Activated T-helper 1 cell treated with anti-CD3 and anti-CD28 coated beads, Interleukin-12 subunit alpha, Interleukin-12 subunit beta, Interleukin-2, Interleukin-4 antibody, amounts not matched to agents 30 ng/mL and 10 ng/mL and 1 ng/mL, durations not matched to agents 14 hours and 24 hours and 36 hours (primary cell): ENCODE results near the gene ARSA. TPM values are rescaled to one million over a fixed set of nuclear protein-coding genes. Genes with fewer than 3 reads are reported as not detected.

Experiments
- DNase-seq: peaks from one replicate; pipeline ENCODE4 v3.0.0; 2021; ENCODE audit warnings: low spot score
- H3K27ac Mint-ChIP-seq: one replicate; pipeline ENCODE4 v1.8.0; 2021; ENCODE audit warnings: mild to moderate bottlenecking, mixed read lengths
- H3K27me3 Mint-ChIP-seq: one replicate; pipeline ENCODE4 v1.8.0; 2022; ENCODE audit warnings: mild to moderate bottlenecking, moderate library complexity, mixed read lengths; ENCODE audit not compliant: insufficient read depth
- H3K36me3 Mint-ChIP-seq: one replicate; pipeline ENCODE4 v1.8.0; 2021; ENCODE audit warnings: low read depth, mixed read lengths
- H3K4me1 Mint-ChIP-seq: one replicate; pipeline ENCODE4 v1.8.0; 2021; ENCODE audit warnings: low read depth, mixed read lengths
- H3K4me3 Mint-ChIP-seq: one replicate; pipeline ENCODE4 v1.8.0; 2021; ENCODE audit warnings: mild to moderate bottlenecking, moderate library complexity, mixed read lengths
- H3K9me3 Mint-ChIP-seq: one replicate; pipeline ENCODE4 v1.8.0; 2021; ENCODE audit warnings: mixed read lengths
- intact Hi-C: fragments of 100-400 bp; cut with micrococcal nuclease; formaldehyde crosslinking; loops from one replicate; pipeline ENCODE4 v1.15.1; 2024
- total RNA-seq: library from RNA; stranded (reverse); gene quantifications from 2 replicates; pipeline ENCODE4 v1.2.3, GENCODE V29; 2022

ARSA gene
- 26.2 and 27.3 TPM in 2 replicates for total RNA-seq

DNA sequence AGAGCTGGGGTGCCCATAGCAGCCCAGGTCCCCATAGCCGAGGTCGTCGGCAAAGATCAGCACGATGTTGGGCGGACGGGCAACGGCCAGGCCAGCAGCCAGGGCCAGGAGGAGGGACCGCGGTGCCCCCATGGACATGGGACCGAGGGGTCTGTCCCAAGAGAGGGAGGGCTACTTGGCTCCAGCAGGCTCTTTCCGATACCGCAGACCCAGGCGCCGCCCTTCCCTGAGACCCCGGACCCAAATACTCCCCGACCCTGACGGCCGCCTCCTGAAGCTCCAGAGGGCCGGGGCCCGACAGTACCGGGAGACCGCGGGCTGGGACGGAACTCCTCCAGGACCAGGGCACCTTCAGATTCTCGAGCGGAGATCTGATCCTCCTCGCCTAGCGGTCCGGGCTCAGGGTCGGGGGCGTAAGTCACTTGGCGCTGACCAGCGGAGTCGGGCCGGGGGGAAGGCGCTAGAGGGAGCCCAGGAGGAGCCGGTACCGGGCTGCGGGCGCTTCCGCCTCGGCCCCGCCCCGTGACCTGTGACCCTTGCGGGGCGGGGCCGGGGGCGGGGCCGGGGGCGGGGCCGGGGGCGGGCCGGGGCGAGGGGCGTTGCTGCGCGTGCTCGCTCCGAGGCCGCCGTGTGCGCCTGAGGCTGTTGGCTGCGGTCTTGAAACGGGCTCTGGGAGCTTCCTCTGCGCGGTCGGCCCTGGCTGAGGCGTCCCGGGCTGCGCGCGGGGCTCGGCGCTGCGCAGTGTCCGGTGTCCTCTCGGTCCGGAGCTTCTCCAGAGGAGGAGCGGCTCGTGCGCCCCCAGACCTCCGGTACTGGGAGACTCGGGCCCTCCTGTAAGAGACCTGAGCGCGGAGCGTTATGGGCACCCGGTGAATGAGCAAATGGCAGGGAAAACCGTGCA lies at the start of gene ARSA:
TSS of gene ARSA (minus strand) at position 511 of the 901 bp plus-strand sequence. CDS start at position 138, 373 bp downstream.
- Mint-ChIP-seq H3K4me1 (peaks cover 16% of the 10 kb centered on the region), H3K27ac (peak within 1 kb of the TSS; percentile 52), H3K9me3 (no peaks in the 10 kb centered on the region), H3K36me3 (peaks cover 8% of the 10 kb centered on the region), H3K4me3 (peak within 1 kb of the TSS; percentile 91), H3K27me3 (peaks cover 2% of the 10 kb centered on the region)
- peak; percentile 78 for DNase-seq
- intact Hi-C loops, result loop anchor here (1.0 to 5.0 kb wide), 6 partner anchors 8 to 286 kb away; partner anchors contain the start of genes CHKB, NCAPH2 and SHANK3

DNA sequence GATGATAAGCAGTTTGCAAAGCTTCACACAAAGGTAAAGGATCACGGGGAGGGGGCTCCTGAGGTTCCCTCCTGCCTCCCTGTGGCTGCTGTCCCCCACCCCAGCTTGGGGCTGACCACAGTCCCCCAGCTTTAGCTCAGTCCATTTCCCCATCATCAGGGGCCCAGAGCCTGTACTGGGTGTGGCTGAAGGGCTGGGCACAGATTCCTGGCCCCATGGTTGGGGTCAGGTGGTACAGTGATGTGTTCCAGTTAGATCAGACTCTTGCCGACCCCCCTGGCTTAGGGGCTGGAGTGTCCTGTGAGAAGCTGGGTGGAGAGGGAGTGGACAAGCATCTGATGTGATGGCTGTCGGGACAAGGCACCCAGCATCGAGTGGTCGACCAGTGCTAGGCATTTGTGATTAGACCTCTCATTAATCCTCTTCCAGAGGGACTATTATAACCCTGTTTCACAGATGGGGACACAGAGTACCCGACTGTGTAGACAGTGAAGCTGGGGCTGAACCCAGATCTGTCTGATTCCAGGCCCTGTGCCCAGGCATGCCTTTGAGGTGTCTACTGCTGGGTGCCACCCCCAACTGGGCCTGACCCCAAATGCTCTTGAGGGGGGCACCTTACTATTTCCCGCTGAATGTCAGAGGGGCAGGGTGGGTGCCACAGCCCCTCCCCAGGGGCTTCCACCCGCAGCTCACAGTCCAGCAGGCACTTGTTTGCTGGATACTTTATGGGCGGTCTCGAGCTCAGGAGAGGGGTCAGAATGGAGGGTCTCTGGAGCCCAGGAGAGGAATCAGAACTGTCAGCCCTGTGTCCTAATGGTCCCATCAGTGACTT lies 48.9 kb upstream of the ARSA start:
- peaks cover 5% of the 10 kb centered on the region for H3K4me1 Mint-ChIP-seq
- no peak for DNase-seq
- peaks cover 26% of the 10 kb centered on the region for H3K27me3 Mint-ChIP-seq

DNA sequence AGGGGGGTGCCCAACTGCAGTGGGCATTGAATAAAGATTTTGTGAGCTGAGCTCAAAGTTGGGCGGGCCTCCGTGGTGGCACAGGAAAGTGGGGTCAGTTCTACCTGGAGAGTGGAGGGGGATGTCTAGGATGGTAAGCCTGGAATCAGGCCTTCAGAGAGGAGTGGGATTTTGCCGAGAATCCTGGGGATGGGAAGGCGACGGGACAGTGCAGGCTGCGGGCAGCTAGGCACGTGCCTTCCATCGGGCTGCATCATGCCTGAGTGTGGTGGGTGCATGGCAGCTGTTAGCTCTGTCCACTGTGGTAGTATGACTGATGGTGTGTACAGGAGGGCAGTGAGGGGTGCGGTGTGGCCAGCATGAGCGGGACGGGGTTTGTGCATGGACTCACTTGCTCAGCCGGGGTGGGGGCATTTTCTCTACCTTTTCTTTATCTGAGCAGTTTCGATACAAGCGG lies 48.3 kb upstream of the ARSA start:
- no peak for DNase-seq
- peaks cover 32% of the 10 kb centered on the region for H3K27me3 Mint-ChIP-seq
- peaks cover 5% of the 10 kb centered on the region for H3K4me1 Mint-ChIP-seq
- peaks cover 3% of the 10 kb centered on the region for H3K9me3 Mint-ChIP-seq
- H3K27ac Mint-ChIP-seq, result no peak overlapping the region
- intact Hi-C loops, result no loop called here
- no peak overlapping the region for H3K4me3 Mint-ChIP-seq
- no peaks in the 10 kb centered on the region for H3K36me3 Mint-ChIP-seq

More for the DNA sequence above, 48.9 kb upstream of the ARSA start:
- Mint-ChIP-seq H3K36me3 (no peaks in the 10 kb centered on the region), H3K27ac (no peak overlapping the region), H3K9me3 (peaks cover 5% of the 10 kb centered on the region), H3K4me3 (no peak overlapping the region)
- intact Hi-C loops, result no loop called here

DNA sequence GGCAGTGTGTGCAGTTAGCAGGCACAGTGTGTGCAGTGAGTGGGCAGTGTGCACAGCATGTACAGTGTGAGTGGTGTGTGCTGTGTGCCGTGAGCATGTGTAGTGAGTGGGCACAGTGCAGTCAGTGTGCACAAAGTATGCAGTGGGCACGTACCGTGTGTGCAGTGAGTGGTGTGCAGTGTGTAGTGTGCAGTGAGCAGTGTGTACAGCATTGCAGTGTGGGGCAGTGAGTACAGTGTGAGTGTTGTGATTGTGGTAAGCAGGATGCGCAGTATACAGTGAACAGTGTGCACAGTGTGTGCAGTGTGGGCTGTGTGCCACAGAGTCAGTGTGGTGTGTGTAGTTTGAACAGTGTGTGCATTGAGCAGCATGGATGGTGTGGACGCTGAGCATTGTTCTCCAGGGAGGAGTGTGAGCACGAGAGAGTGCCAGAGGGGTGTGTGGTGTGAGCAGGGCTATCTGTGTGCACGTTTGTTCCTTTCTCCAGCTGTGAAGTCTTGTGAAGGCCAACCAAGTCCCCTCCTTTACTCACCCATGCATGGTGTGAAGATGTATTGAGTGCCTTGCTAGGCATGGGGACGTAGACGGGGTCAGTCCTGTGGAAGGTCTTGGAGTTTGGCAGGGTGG lies 47.7 kb upstream of the ARSA start:
- H3K4me1 Mint-ChIP-seq, result peaks cover 5% of the 10 kb centered on the region
- peaks cover 37% of the 10 kb centered on the region for H3K27me3 Mint-ChIP-seq
- H3K9me3 Mint-ChIP-seq, result no peaks in the 10 kb centered on the region
- no peak overlapping the region for H3K27ac Mint-ChIP-seq
- H3K4me3 Mint-ChIP-seq, result peak overlapping the region; percentile 49
- H3K36me3 Mint-ChIP-seq, result no peaks in the 10 kb centered on the region
- intact Hi-C loops, result no loop called here
- DNase-seq, result no peak

DNA sequence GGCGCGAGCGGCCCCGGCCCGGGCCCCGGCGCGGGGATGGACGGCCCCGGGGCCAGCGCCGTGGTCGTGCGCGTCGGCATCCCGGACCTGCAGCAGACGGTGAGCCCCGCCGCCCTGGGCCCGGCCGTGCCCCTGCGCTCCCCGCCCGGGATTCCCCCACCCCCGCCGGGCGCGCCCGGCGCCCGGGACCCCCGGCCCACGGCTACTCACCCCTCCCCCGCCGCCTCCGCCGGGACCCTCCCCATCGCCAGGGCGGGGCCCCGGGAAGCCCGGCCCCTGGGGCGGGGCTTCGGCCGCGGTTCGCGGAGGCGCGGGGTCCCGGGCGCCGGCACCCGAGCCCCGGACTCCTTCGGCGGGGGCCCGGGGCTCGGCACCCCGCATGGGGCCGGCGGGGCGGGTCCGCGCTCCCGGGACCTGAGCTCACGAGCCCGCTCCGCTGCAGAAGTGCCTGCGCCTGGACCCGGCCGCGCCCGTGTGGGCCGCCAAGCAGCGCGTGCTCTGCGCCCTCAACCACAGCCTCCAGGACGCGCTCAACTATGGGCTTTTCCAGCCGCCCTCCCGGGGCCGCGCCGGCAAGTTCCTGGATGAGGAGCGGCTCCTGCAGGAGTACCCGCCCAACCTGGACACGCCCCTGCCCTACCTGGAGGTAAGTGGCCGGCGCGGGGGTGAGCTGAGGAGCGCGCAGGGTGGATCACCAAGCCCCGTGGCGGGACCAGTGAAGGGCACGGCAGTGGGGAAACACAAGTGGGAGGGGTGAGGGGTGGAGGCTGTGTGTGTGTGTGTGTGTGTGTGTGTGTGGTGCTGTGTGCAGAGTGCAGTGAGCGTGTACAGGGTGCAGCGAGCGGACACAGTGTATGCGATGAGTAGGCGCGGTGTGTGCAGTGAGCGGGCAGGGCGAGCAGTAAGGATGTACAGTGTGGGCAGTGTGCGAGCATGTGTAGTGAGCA lies 46.9 kb upstream of the ARSA start:
- DNase-seq, result no peak
- Mint-ChIP-seq H3K4me3 (peak overlapping the region; percentile 49), H3K27ac (no peak overlapping the region), H3K4me1 (peaks cover 5% of the 10 kb centered on the region), H3K27me3 (peaks cover 41% of the 10 kb centered on the region), H3K36me3 (no peaks in the 10 kb centered on the region), H3K9me3 (no peaks in the 10 kb centered on the region)
- intact Hi-C loops, result loop anchor here (5.0 kb wide), 1 partner anchor 48 kb away; the partner anchor contains the start of gene ARSA

DNA sequence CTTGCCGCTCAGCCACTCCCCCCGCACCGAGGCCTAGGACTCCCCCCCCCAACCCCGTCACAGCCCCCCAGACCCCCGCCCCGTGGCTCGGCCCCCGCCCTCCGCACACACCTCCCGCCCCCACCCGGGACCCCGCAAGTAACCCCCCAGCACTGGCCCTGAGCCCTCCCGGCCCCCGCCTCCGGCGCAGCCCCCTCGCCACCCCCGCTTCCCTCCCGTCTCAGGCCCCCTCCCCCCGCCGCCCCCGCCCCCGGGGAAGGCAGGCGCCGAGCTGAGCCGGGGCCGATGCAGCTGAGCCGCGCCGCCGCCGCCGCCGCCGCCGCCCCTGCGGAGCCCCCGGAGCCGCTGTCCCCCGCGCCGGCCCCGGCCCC lies 46.2 kb upstream of the ARSA start:
- Mint-ChIP-seq H3K36me3 (no peaks in the 10 kb centered on the region), H3K27me3 (peaks cover 45% of the 10 kb centered on the region), H3K9me3 (no peaks in the 10 kb centered on the region), H3K27ac (no peak overlapping the region), H3K4me1 (peaks cover 5% of the 10 kb centered on the region), H3K4me3 (no peak overlapping the region)
- intact Hi-C loops, result loop anchor here (5.0 kb wide), 1 partner anchor 47 kb away; the partner anchor contains the start of gene ARSA
- no peak for DNase-seq

DNA sequence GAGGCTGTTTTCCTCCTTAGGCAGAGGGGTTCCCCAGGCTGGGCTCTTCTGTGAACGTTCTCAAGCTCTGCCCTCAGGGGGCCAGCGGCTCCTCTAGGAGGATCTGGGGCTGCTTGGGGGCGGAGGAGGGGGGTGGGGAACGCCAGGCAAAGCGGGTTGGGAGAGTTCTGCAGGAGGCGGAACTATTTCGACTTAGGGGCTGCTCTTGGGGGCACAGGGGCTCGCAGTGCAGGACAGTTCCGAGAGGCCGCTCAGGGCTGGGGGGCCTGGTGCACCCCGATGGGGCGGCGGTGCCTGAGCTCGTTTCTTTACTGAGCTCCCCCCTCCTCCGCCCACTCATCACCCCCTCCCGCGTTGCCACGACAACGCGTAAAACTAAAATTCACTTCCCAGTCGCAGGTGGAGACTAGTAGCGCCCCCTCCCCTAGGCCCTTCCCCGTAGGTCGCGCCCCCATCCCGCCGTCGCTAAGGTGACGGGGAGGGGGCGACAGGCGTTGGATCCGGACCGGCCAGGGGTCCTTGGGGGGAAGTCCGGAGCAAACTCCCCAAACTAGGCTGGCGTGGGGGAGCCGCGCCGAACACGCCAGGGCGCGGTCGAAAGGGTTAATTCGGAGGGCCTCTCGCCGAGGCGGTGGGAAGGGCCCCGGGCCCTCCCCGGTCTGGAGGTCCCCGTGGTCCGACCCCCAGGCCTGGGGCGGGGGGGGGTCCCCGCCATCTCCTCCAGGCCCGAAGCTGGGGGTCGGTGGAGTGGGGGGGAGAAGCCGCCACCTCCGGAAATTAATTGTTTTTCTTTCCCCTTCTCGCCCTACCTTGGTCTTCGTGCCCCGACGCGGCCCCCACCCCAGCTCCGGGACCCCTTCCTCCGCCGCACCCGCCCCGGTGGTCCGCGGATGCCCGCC lies 45.5 kb upstream of the ARSA start:
- H3K36me3 Mint-ChIP-seq, result no peaks in the 10 kb centered on the region
- intact Hi-C loops, result loop anchor here (5.0 kb wide), 1 partner anchor 46 kb away; the partner anchor contains the start of gene ARSA
- H3K4me1 Mint-ChIP-seq, result peaks cover 5% of the 10 kb centered on the region
- H3K27me3 Mint-ChIP-seq, result peaks cover 49% of the 10 kb centered on the region
- no peak overlapping the region for H3K4me3 Mint-ChIP-seq
- no peaks in the 10 kb centered on the region for H3K9me3 Mint-ChIP-seq
- DNase-seq, result no peak
- H3K27ac Mint-ChIP-seq, result no peak overlapping the region

DNA sequence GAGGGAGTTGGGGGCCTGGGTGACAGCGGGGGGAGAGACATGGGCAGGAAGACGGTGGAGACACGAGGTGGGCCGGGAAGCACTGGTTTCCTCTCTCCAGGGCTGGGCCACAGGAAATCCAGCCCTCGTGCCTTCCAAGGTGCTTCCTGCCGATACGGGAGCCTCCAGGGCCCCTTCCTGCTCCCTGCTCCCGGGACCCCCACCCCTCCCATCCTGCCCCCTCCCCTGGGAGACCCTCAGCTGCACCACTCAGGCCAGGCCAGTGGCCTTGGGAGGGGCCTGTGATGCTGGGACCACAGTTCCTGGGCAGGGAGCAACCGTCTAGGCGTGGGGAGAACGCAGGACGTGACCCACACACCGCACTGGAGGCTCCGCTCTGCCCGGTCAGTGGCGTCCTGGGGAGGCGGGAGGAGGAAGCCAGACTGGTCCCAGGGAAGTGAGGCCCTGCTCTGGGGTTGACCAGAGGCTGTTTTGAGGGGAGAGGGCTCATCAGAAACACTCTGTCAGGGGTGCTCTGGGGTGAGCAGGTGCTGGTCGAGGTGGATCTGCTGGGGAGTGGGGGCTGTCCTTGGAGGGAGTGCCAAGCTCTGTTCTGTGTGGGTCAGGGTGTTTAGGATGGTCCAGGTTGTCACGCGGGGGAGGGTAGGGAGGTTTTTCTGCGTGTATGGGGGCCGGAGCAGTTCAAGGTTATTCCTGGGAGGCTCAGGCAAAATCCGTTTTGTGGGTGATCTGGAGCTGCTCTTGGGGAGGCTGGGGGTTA lies 44.7 kb upstream of the ARSA start, which contains the start of gene SHANK3:
TSS of gene SHANK3 (plus strand) at position 353 of the 760 bp plus-strand sequence.
- H3K9me3 Mint-ChIP-seq, result no peaks in the 10 kb centered on the region
- H3K27ac Mint-ChIP-seq, result peak within 1 kb of the TSS; percentile 69
- DNase-seq, result no peak
- H3K4me1 Mint-ChIP-seq, result peaks cover 5% of the 10 kb centered on the region
- H3K36me3 Mint-ChIP-seq, result no peaks in the 10 kb centered on the region
- H3K4me3 Mint-ChIP-seq, result peak within 1 kb of the TSS; percentile 30
- peaks cover 53% of the 10 kb centered on the region for H3K27me3 Mint-ChIP-seq
- intact Hi-C loops, result loop anchor here (5.0 kb wide), 1 partner anchor 45 kb away; the partner anchor contains the start of gene ARSA

DNA sequence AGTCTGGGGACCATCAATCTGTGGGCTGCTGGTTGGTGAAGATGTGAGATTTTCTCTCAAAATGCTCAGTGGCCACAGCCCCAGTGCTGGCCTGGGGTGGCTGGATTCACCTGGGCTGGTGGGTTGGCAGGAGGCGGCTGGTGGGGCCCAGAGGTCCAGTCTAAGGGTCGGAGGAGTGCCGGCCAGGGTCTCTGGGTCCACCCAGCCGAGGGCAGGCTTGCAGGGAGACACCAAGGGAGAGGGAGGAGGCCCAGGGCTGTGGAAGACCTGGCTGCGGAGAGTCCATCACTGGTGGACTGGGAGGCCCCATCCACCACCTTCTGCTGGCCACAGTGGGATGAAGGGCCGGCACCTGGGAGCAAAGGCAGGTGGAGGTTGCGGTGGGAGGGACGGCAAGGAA lies 44.1 kb upstream of the ARSA start:
- Mint-ChIP-seq H3K36me3 (no peaks in the 10 kb centered on the region), H3K4me1 (peaks cover 5% of the 10 kb centered on the region), H3K27me3 (peaks cover 53% of the 10 kb centered on the region), H3K9me3 (no peaks in the 10 kb centered on the region), H3K27ac (no peak overlapping the region), H3K4me3 (no peak overlapping the region)
- intact Hi-C loops, result loop anchor here (5.0 kb wide), 1 partner anchor 45 kb away; the partner anchor contains the start of gene ARSA
- no peak for DNase-seq

DNA sequence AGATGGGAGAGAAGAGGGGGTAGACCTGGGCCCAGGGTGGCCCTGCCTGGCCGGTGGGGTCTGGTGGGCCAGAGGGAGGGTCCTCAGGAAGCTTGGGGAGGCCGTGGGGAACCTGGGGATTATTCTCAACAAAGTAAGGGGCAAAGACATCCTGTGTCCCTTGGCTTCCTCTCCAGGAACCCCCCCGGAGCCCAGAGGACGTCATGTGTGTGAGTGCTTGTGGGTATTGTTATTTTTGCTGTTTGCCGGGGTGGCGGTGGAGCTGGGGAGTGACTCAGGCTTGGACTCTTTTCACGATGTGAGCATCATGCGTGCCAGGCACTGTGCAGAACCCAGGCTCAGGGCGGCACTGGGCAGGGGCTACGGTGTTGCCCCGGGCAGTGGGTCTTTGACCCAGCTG lies 43.7 kb upstream of the ARSA start:
- Mint-ChIP-seq H3K9me3 (no peaks in the 10 kb centered on the region), H3K27ac (peak overlapping the region; percentile 37), H3K4me3 (no peak overlapping the region), H3K36me3 (no peaks in the 10 kb centered on the region), H3K27me3 (peaks cover 53% of the 10 kb centered on the region), H3K4me1 (peaks cover 5% of the 10 kb centered on the region)
- DNase-seq, result no peak
- intact Hi-C loops, result loop anchor here (5.0 kb wide), 1 partner anchor 44 kb away; the partner anchor contains the start of gene ARSA
